ENCODE results near the gene FUBP3. TPM values are rescaled to one million over a fixed set of nuclear protein-coding genes. Genes with fewer than 3 reads are reported as not detected.

Gene FUBP3
- total and polyA plus RNA-seq, 2 experiments from 2014 or later = 42.5 to 74.8 TPM

DNA sequence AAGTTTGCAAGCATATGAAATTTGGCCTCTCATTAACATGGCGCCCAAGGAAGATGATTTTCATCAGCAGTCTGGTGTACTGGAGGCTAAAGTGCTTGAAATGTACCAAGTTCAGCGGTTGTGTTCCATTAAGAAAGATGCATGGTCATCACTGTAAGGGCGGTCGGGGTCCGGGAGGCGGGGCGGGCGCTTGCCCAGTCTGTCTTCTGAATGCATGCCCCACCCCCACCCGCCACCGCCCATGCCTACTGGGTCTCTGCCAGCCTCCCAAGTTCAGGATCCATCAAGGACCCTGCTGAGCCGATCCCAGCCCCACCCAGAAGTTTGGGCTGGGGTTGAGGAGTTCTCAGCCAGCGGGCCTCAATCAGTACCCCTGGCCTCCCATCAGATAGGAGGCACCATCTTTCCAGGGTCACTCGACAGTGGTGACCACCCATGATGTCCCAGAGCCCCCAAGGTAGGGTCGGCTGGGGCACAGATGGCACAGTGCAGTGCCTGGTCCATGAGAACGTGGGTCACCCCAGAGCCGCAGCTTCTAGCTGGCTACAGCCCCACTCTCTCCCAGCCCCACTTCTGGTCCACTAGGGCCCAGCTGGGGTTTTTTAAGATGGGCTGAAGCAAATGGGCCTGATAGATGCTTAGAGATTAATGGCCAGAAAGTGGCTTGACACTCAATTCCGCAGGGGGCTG lies 60.6 kb downstream of the FUBP3 start:
- Mint-ChIP-seq H3K36me3 (ENCODE audit: low read depth) (peaks cover 15% of the 10 kb centered on the region), H3K9me3 (no peaks in the 10 kb centered on the region), H3K27me3 (ENCODE audit: insufficient read depth, low read depth, poor library complexity) (peaks cover 5% of the 10 kb centered on the region), H3K4me1 (peaks cover 18% of the 10 kb centered on the region), H3K27ac (no peak overlapping the region), H3K4me3 (no peak overlapping the region)
- TF ChIP-seq, protein P1, sequence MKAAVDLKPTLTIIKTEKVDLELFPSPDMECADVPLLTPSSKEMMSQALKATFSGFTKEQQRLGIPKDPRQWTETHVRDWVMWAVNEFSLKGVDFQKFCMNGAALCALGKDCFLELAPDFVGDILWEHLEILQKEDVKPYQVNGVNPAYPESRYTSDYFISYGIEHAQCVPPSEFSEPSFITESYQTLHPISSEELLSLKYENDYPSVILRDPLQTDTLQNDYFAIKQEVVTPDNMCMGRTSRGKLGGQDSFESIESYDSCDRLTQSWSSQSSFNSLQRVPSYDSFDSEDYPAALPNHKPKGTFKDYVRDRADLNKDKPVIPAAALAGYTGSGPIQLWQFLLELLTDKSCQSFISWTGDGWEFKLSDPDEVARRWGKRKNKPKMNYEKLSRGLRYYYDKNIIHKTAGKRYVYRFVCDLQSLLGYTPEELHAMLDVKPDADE (IDR thresholded peaks at IDR 0.05) = no peak
- TF ChIP-seq, protein P2, sequence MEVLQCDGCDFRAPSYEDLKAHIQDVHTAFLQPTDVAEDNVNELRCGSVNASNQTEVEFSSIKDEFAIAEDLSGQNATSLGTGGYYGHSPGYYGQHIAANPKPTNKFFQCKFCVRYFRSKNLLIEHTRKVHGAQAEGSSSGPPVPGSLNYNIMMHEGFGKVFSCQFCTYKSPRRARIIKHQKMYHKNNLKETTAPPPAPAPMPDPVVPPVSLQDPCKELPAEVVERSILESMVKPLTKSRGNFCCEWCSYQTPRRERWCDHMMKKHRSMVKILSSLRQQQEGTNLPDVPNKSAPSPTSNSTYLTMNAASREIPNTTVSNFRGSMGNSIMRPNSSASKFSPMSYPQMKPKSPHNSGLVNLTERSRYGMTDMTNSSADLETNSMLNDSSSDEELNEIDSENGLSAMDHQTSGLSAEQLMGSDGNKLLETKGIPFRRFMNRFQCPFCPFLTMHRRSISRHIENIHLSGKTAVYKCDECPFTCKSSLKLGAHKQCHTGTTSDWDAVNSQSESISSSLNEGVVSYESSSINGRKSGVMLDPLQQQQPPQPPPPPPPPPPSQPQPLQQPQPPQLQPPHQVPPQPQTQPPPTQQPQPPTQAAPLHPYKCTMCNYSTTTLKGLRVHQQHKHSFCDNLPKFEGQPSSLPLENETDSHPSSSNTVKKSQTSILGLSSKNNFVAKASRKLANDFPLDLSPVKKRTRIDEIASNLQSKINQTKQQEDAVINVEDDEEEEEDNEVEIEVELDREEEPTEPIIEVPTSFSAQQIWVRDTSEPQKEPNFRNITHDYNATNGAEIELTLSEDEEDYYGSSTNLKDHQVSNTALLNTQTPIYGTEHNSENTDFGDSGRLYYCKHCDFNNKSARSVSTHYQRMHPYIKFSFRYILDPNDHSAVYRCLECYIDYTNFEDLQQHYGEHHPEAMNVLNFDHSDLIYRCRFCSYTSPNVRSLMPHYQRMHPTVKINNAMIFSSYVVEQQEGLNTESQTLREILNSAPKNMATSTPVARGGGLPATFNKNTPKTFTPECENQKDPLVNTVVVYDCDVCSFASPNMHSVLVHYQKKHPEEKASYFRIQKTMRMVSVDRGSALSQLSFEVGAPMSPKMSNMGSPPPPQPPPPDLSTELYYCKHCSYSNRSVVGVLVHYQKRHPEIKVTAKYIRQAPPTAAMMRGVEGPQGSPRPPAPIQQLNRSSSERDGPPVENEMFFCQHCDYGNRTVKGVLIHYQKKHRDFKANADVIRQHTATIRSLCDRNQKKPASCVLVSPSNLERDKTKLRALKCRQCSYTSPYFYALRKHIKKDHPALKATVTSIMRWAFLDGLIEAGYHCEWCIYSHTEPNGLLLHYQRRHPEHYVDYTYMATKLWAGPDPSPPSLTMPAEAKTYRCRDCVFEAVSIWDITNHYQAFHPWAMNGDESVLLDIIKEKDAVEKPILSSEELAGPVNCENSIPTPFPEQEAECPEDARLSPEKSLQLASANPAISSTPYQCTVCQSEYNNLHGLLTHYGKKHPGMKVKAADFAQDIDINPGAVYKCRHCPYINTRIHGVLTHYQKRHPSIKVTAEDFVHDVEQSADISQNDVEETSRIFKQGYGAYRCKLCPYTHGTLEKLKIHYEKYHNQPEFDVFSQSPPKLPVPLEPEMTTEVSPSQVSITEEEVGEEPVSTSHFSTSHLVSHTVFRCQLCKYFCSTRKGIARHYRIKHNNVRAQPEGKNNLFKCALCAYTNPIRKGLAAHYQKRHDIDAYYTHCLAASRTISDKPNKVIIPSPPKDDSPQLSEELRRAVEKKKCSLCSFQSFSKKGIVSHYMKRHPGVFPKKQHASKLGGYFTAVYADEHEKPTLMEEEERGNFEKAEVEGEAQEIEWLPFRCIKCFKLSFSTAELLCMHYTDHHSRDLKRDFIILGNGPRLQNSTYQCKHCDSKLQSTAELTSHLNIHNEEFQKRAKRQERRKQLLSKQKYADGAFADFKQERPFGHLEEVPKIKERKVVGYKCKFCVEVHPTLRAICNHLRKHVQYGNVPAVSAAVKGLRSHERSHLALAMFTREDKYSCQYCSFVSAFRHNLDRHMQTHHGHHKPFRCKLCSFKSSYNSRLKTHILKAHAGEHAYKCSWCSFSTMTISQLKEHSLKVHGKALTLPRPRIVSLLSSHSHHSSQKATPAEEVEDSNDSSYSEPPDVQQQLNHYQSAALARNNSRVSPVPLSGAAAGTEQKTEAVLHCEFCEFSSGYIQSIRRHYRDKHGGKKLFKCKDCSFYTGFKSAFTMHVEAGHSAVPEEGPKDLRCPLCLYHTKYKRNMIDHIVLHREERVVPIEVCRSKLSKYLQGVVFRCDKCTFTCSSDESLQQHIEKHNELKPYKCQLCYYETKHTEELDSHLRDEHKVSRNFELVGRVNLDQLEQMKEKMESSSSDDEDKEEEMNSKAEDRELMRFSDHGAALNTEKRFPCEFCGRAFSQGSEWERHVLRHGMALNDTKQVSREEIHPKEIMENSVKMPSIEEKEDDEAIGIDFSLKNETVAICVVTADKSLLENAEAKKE (CRISPR knock-in tag; IDR thresholded peaks at IDR 0.05) = no peak
- TF ChIP-seq EZH2 (IDR thresholded peaks at IDR 0.05; ENCODE audit: low read depth, unreplicated experiment) (no peak), ZNF331 (CRISPR knock-in tag; IDR thresholded peaks at IDR 0.05; ENCODE audit: low read depth) (no peak), STAT1 (IDR thresholded peaks at IDR 0.05; ENCODE audit: unreplicated experiment) (no peak), NANOG (IDR thresholded peaks at IDR 0.05; ENCODE audit: borderline replicate concordance) (no peak), EZH2phosphoT487 (IDR thresholded peaks at IDR 0.05; ENCODE audit: unreplicated experiment) (no peak), CREB1 (CRISPR knock-in tag; IDR thresholded peaks at IDR 0.05; ENCODE audit: low read depth) (no peak), ZNF114 (CRISPR knock-in tag; IDR thresholded peaks at IDR 0.05) (no peak), JUNB (IDR thresholded peaks at IDR 0.05; ENCODE audit: unreplicated experiment) (no peak), POLR2AphosphoS5 (IDR thresholded peaks at IDR 0.05; ENCODE audit: low read depth) (no peak)
- TF ChIP-seq, protein P3, sequence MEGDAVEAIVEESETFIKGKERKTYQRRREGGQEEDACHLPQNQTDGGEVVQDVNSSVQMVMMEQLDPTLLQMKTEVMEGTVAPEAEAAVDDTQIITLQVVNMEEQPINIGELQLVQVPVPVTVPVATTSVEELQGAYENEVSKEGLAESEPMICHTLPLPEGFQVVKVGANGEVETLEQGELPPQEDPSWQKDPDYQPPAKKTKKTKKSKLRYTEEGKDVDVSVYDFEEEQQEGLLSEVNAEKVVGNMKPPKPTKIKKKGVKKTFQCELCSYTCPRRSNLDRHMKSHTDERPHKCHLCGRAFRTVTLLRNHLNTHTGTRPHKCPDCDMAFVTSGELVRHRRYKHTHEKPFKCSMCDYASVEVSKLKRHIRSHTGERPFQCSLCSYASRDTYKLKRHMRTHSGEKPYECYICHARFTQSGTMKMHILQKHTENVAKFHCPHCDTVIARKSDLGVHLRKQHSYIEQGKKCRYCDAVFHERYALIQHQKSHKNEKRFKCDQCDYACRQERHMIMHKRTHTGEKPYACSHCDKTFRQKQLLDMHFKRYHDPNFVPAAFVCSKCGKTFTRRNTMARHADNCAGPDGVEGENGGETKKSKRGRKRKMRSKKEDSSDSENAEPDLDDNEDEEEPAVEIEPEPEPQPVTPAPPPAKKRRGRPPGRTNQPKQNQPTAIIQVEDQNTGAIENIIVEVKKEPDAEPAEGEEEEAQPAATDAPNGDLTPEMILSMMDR (conservative IDR thresholded peaks at IDR 0.05; ENCODE audit: low read depth in 2 of 2) = no peak
- TF ChIP-seq, protein P4, sequence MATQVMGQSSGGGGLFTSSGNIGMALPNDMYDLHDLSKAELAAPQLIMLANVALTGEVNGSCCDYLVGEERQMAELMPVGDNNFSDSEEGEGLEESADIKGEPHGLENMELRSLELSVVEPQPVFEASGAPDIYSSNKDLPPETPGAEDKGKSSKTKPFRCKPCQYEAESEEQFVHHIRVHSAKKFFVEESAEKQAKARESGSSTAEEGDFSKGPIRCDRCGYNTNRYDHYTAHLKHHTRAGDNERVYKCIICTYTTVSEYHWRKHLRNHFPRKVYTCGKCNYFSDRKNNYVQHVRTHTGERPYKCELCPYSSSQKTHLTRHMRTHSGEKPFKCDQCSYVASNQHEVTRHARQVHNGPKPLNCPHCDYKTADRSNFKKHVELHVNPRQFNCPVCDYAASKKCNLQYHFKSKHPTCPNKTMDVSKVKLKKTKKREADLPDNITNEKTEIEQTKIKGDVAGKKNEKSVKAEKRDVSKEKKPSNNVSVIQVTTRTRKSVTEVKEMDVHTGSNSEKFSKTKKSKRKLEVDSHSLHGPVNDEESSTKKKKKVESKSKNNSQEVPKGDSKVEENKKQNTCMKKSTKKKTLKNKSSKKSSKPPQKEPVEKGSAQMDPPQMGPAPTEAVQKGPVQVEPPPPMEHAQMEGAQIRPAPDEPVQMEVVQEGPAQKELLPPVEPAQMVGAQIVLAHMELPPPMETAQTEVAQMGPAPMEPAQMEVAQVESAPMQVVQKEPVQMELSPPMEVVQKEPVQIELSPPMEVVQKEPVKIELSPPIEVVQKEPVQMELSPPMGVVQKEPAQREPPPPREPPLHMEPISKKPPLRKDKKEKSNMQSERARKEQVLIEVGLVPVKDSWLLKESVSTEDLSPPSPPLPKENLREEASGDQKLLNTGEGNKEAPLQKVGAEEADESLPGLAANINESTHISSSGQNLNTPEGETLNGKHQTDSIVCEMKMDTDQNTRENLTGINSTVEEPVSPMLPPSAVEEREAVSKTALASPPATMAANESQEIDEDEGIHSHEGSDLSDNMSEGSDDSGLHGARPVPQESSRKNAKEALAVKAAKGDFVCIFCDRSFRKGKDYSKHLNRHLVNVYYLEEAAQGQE (IDR thresholded peaks at IDR 0.05; ENCODE audit: unreplicated experiment) = no peak
- peaks cover 19% of the 10 kb centered on the region; the same call in 1 of the 2 replicates for H3K4me1 ChIP-seq (ENCODE audit: insufficient read depth)
- ATAC-seq (no peak), DNase-seq (ENCODE audit: low spot score) (no peak)
- H3K27me3 ChIP-seq (ENCODE audit: insufficient read depth) = no peaks in the 10 kb centered on the region
- no peak overlapping the region for H3K4me2 ChIP-seq
- H4K20me1 ChIP-seq (replicated peaks; ENCODE audit: insufficient read depth) = peaks cover 8% of the 10 kb centered on the region; the same call in 1 of the 2 replicates
- no peak overlapping the region for H3K4me3 ChIP-seq
- 0 out of 2 replicates have a peak, but pooled peaks cover 6% of the 10 kb centered on the region for H3F3A ChIP-seq (replicated peaks; ENCODE audit: low read depth)
- H2AFZ ChIP-seq = no peak overlapping the region
- peaks cover 3% of the 10 kb centered on the region; the same call in 1 of the 2 replicates for H3K36me3 ChIP-seq (ENCODE audit: insufficient read depth)
- H3K27ac ChIP-seq (ENCODE audit: low read depth) = no peak overlapping the region
- H3K9me2 ChIP-seq (ENCODE audit: insufficient read depth) = no peaks in the 10 kb centered on the region
- H3K79me2 ChIP-seq (replicated peaks; ENCODE audit: insufficient read depth) = no peaks in the 10 kb centered on the region
